NCI-H345 (cell line): ENCODE results near the gene TMEM119.
"Not testable (repeated sequence)": the region's sequence is repeated elsewhere in the genome, so short reads cannot be mapped to it uniquely, and the experiment has no call there.

ENCODE experiments used
- DNase-seq: peaks from one replicate; lab custom pipeline; 2025; lab: John Stamatoyannopoulos, UW

The TMEM119 gene

GRCh38 chr12:108582978-108583770 is 14.7 kb downstream of the TMEM119 start:
- DNase-seq, result no peak

DNA sequence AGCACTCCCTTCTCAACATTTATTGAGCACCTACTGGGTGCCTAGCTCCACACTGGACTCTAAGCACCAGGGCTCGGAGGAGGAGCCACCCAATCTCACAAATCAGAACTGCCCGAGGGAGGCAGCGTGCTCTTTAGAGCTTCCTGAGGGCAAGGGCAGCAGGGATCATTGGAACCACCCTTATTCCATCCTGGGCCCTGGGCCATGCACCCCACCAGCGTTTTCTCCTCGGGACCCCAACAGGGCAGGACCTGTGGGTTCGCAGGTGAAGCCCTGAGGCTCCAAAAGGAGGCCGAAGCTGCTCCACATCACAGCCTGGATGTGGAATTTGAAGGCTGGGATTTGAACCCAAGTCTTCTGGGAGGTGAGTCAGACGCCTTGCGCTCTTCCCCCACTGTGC is 15.4 kb downstream of the TMEM119 start:
- DNase-seq, result no peak

GRCh38 chr12:108581311-108582227 is 16.3 kb downstream of the TMEM119 start:
- no peak for DNase-seq

GRCh38 chr12:108580531-108580930 is 17.4 kb downstream of the TMEM119 start:
- DNase-seq, result no peak

GRCh38 chr12:108578813-108579212 is 19.1 kb downstream of the TMEM119 start:
- DNase-seq, result no peak

GRCh38 chr12:108578264-108578663 is 19.6 kb downstream of the TMEM119 start:
- no peak for DNase-seq

DNA sequence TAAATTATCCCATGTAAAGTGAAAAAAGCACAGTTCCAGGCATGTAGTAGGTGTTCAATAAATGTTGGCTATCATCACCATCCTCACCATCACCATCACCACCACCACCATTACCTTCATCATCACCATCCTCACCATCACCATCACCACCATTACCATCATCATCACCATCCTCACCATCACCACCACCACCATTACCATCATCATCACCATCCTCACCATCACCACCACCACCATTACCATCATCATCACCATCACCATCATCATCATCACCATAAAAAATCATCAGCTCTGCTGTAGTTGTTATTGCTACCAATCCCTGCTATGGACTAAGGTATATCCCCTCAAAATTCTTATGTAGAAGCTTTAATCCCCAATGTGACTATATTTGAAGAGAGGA is 20.4 kb downstream of the TMEM119 start:
- DNase-seq, result no peak

- DNase-seq, result no peak
These were observed 21.1 kb downstream of the TMEM119 start for GRCh38 chr12:108576660-108577234.

- no peak for DNase-seq
These were observed 22.5 kb downstream of the TMEM119 start for GRCh38 chr12:108575199-108575912.

DNA sequence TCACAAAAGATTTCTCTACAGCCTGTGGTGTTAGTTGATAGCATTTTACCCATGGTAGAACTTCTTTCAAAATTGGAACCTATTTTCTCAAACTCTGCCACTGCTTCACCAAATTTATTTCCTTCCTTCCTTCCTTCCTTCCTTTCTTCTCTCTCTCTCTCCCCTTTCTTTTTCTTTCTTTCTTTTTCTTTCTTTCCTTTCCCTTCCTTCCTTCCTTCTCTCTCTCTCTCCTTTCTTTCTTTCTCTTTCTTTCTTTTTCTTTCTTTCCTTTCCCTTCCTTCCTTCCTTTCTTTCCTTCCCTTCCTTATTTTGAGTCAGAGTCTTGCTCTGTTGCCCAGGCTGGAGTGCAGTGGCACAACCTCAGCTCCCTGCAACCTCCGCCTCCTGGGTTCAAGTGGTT is 23.6 kb downstream of the TMEM119 start:
- DNase-seq, result not testable (repeated sequence)

DNA sequence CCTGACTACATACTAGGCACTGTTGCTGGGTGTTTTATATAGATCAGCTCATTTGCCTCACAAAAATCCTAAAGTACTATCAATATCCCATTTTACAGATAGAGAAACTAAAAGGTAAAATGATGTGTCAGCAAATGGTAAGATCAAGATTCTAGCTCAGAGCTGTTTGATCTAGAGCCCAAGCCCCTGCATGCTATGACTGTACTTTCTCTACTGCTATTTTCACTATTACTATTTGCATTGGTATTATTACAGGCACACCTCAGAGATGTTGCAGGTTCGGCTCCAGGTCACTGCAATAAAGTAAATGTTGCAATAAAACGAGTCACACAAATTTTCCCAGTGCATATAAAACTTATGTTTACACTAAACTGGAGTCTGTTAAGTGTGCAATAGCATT is 24.6 kb downstream of the TMEM119 start:
- DNase-seq, result no peak

- DNase-seq, result no peak
These were observed 25.6 kb downstream of the TMEM119 start for GRCh38 chr12:108572166-108572790.

- no peak for DNase-seq
These were observed 26.2 kb downstream of the TMEM119 start for GRCh38 chr12:108571609-108572165.

GRCh38 chr12:108570743-108571608 is 26.9 kb downstream of the TMEM119 start:
- no peak for DNase-seq

DNA sequence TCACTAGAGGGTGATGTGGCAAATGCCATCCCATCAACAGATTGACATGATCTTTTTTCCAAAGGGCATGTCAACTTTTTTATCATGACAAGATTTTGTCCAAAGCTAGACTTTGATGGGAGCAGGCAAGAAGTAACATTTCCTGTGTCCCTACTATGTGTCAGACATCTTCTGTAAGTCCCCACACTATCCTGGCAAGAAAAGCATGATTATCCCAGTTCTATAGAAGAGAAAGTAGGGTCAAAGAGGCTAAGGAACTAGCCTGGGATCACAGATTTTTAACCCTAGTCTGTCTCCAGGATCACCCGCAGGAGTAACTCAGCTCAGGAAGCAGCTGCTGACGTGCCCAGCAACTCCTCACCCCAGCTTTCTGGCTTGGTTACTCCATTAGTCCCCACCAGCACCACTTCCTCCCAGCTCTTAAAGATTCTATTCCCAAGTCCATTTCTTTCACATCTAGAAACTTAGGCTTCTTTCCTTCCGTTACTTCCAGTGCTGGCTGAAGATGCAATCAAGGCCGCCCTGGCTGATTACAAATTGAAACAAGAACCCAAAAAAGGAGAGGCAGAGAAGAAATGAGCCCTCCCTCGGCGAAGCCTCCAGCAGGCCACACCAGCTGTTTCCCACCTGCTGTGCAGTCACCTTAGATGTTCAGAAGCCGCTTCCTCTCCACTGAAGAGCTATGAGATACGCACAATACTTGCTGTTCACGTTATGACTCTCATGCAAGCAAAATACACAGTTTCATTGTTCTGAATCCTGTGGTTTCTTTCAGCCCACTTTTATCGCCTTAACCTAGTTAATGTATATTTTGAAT is 29.3 kb downstream of the TMEM119 start:
- peak; percentile 88 for DNase-seq

DNA sequence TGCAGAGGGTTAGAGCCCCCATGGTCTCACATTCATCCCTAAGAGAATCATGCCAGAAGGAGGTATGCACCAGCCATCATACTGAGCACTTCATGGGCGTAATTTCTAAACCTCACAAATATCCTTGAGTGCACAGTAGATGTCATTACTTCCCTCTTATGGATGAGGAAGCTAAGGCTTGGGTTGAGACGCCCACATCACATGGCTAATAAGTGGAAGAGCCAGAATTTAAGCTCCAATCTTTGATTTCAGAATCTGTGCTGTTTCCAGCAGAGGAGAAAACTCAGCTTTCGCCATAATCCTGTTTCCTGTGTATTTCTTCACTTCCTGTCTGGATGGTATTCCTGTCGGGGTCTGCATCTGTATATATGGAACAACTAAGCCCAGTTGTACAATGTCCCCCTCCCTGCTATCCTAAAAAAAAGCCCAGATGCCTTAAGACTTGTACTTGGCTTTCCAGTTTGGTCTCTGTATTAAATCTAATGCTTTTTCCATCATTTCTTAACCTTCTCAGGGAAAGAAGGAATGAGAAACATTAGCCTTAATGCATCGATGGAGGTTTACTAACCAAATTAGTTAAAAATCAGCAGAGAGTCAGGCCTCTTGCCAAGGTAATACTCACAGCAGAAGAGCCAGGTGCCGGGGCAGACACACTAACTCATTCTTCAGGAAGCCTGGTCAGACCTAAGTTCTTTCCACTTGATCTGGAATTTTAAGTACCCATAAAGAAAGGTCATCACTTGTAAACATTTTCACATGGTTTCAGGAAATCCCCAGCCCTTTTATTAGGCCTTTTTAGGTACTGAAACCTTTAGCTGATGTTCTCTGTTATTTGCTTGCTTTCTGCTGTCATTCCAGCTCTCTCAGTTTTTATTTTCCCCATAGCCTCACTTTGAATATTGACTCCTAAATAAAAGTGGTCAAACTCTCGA is 30.2 kb downstream of the TMEM119 start:
- no peak for DNase-seq

DNA sequence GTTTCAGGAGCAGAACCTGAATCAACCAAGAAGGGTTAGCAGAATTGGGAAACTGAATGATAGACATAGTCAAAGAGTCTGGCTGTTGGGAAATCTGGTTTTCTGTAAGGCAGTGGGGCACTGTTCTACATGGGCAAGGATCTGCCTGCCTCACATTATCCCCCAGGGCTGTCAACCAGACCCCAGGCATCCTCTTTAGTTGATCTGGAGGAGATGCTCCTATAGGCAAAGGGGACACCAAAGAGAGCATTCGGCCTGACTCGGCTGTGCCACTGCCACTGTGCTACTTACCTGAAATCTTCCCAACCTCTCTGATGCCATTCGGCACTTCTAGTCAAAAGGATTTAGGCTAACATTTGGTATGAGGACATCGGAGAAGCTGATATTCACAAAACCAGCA is 31.4 kb downstream of the TMEM119 start:
- no peak for DNase-seq

- DNase-seq, result peak; percentile 94
These were observed 31.9 kb downstream of the TMEM119 start for GRCh38 chr12:108565976-108566375.
